Ectodermal cell (in vitro differentiated cells): Measurements from ENCODE around the gene BOD1L1.

Experiments used
- H3K27ac ChIP-seq: 2 replicates; pipeline ENCODE4 v1.7.0; 2013; ENCODE audit warnings: mild to moderate bottlenecking, low read depth, low read length; ENCODE audit not compliant: insufficient read depth, poor library complexity, severe bottlenecking
- H3K27me3 ChIP-seq: 2 replicates; pipeline ENCODE4 v1.7.0; 2013; ENCODE audit warnings: mild to moderate bottlenecking, low read length; ENCODE audit not compliant: insufficient read depth, control insufficient read depth, poor library complexity, severe bottlenecking
- H3K36me3 ChIP-seq: one replicate; pipeline ENCODE4 v1.7.0; 2013; ENCODE audit warnings: low read length; ENCODE audit not compliant: control insufficient read depth, insufficient read depth
- H3K4me1 ChIP-seq: one replicate; pipeline ENCODE4 v1.7.0; 2013; ENCODE audit warnings: low read length; ENCODE audit not compliant: control insufficient read depth, insufficient read depth
- H3K4me3 ChIP-seq: 2 replicates; pipeline ENCODE4 v1.7.0; 2013; ENCODE audit warnings: low read depth, low read length, control low read depth; ENCODE audit not compliant: insufficient read depth
- H3K9me3 ChIP-seq: 2 replicates; pipeline ENCODE4 v1.7.0; 2013; ENCODE audit warnings: mild to moderate bottlenecking, low read length, moderate library complexity; ENCODE audit not compliant: control insufficient read depth
- WGBS, 2 experiments: methylation state at CpG; one replicate each; pipeline ENCODE4 v1.1.7; 2013; ENCODE audit warnings: missing lambda C conversion rate in 2 of 2; 5-methylcytosine and 5-hydroxymethylcytosine counted together

Gene BOD1L1

GRCh38 chr4:13534344-13535063 lies 93.0 kb downstream of the BOD1L1 start:
- WGBS, 2 experiments, result 52 to 57% methylated on average over 32 of the region's 32 CpGs
- H3K4me3 ChIP-seq, result no peak overlapping the region
- H3K4me1 ChIP-seq, result peaks cover 8% of the 10 kb centered on the region
- no peaks in the 10 kb centered on the region for H3K36me3 ChIP-seq
- H3K27ac ChIP-seq, result no peak overlapping the region
- H3K9me3 ChIP-seq, result no peaks in the 10 kb centered on the region
- peaks cover 99% of the 10 kb centered on the region for H3K27me3 ChIP-seq

- no peak overlapping the region for H3K27ac ChIP-seq
- 81 to 88% methylated on average over 13 of the region's 13 CpGs for WGBS, 2 experiments
- no peaks in the 10 kb centered on the region for H3K36me3 ChIP-seq
- H3K4me3 ChIP-seq, result no peak overlapping the region
- peaks cover 98% of the 10 kb centered on the region for H3K27me3 ChIP-seq
- no peaks in the 10 kb centered on the region for H3K9me3 ChIP-seq
- peaks cover 8% of the 10 kb centered on the region for H3K4me1 ChIP-seq
Observed at GRCh38 chr4:13533670-13534343, 93.7 kb downstream of the BOD1L1 start.

- Histone ChIP-seq H3K4me1 (peaks cover 8% of the 10 kb centered on the region), H3K4me3 (no peak overlapping the region), H3K9me3 (no peaks in the 10 kb centered on the region), H3K27ac (no peak overlapping the region), H3K36me3 (no peaks in the 10 kb centered on the region), H3K27me3 (peaks cover 98% of the 10 kb centered on the region)
- whole genome bisulfite sequencing, 2 experiments, result 57 to 63% methylated on average over 8 of the region's 8 CpGs
Observed at GRCh38 chr4:13531625-13531998, 95.9 kb downstream of the BOD1L1 start.

- H3K4me1 ChIP-seq, result peaks cover 8% of the 10 kb centered on the region
- H3K27ac ChIP-seq, result no peak overlapping the region
- no peaks in the 10 kb centered on the region for H3K36me3 ChIP-seq
- 38 to 40% methylated on average over 35 of the region's 35 CpGs for WGBS, 2 experiments
- peaks cover 98% of the 10 kb centered on the region for H3K27me3 ChIP-seq
- H3K9me3 ChIP-seq, result no peaks in the 10 kb centered on the region
- H3K4me3 ChIP-seq, result no peak overlapping the region
Observed at GRCh38 chr4:13530823-13531624, 96.5 kb downstream of the BOD1L1 start.

- 85 to 87% methylated on average over 37 of the region's 37 CpGs for WGBS, 2 experiments
- Histone ChIP-seq H3K36me3 (no peaks in the 10 kb centered on the region), H3K4me3 (no peak overlapping the region), H3K27ac (no peak overlapping the region), H3K27me3 (peaks cover 83% of the 10 kb centered on the region), H3K4me1 (peaks cover 2% of the 10 kb centered on the region), H3K9me3 (no peaks in the 10 kb centered on the region)
Observed at GRCh38 chr4:13529128-13529919, 98.2 kb downstream of the BOD1L1 start.

GRCh38 chr4:13528821-13529127 lies 98.8 kb downstream of the BOD1L1 start:
- Histone ChIP-seq H3K27ac (no peak overlapping the region), H3K9me3 (no peaks in the 10 kb centered on the region), H3K4me1 (no peaks in the 10 kb centered on the region), H3K36me3 (no peaks in the 10 kb centered on the region), H3K4me3 (no peak overlapping the region), H3K27me3 (peaks cover 77% of the 10 kb centered on the region)
- 85 to 88% methylated on average over 5 of the region's 5 CpGs for WGBS, 2 experiments

- no peaks in the 10 kb centered on the region for H3K9me3 ChIP-seq
- H3K36me3 ChIP-seq, result no peaks in the 10 kb centered on the region
- peaks cover 73% of the 10 kb centered on the region for H3K27me3 ChIP-seq
- no peak overlapping the region for H3K4me3 ChIP-seq
- WGBS, 2 experiments, result 81 to 82% methylated on average over 31 to 35 of the region's 35 CpGs
- H3K27ac ChIP-seq, result no peak overlapping the region
- H3K4me1 ChIP-seq, result no peaks in the 10 kb centered on the region
Observed at GRCh38 chr4:13527981-13528820, 99.3 kb downstream of the BOD1L1 start.

GRCh38 chr4:13527192-13527980 lies 100.1 kb downstream of the BOD1L1 start:
- Histone ChIP-seq H3K27me3 (peaks cover 65% of the 10 kb centered on the region), H3K27ac (no peak overlapping the region), H3K9me3 (no peaks in the 10 kb centered on the region), H3K4me3 (no peak overlapping the region), H3K4me1 (no peaks in the 10 kb centered on the region), H3K36me3 (no peaks in the 10 kb centered on the region)
- 81 to 85% methylated on average over 46 of the region's 46 CpGs for WGBS, 2 experiments

GRCh38 chr4:13526658-13527057 lies 100.9 kb downstream of the BOD1L1 start:
- H3K36me3 ChIP-seq, result no peaks in the 10 kb centered on the region
- H3K9me3 ChIP-seq, result no peaks in the 10 kb centered on the region
- peaks cover 57% of the 10 kb centered on the region for H3K27me3 ChIP-seq
- 89 to 96% methylated on average over 3 of the region's 3 CpGs for WGBS, 2 experiments
- no peak overlapping the region for H3K27ac ChIP-seq
- H3K4me3 ChIP-seq, result no peak overlapping the region
- no peaks in the 10 kb centered on the region for H3K4me1 ChIP-seq
